ENCODE results near the gene NSMF.
"Not testable (repeated sequence)": the region's sequence is repeated elsewhere in the genome, so short reads cannot be mapped to it uniquely, and the experiment has no call there.

The NSMF gene

DNA sequence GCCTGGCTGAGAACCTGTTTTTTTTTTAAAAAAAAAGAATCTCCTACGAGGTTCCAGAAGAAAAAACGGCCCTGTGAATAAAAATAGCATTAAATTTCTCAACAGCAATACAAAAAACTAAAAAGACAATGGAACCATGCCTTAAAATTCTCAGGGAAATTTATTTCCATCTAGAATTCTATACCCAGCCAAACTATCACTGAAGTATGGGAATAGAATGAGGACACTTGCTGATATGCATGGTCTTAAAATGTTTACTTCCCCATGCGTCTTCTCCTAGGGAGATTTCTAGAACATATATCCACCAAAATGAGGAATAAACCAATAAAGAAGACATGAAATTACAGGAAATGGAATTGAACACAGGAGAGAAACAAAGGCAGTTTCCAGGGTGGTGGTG lies 16.5 kb upstream of the NSMF start:
- DNase-seq, result no peak

DNA sequence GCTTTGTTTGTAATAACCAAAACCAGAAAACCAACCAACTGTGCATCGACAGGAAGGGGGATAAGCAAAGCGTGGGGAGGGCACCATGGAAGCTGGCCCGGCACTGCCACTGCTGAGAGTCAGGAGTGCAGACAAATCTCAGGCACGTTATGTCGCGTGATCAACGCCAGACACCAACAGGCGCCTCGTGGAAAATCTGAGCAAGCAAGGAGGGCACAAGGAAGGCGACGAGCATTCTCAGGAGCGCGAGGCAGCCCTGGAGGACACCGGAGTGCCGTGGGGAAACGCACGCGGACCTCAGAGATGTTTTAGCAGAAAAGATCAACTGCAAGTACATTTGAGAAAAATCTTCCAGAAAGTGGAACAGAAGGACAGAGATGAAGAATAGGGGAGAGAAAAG lies 15.1 kb upstream of the NSMF start:
- no peak for DNase-seq

DNA sequence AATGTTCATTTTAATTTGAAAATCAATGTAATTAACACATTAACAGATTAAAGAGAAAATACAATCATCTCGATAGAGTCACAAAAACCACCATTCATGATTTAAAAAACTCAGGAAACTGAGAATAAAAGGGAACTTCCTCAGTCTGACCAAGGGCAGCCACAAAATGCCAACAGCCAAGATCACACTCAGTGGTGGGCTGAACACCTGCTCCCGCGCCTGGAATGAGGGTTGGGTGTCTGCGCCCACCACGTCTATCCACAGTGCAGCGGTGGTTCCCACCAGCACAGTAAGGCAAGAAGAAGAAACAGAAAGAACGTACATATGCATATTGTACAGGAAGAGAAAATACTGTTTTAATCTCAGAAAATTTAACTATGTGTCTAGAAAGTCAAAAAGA lies 11.7 kb upstream of the NSMF start:
- no peak for DNase-seq

DNA sequence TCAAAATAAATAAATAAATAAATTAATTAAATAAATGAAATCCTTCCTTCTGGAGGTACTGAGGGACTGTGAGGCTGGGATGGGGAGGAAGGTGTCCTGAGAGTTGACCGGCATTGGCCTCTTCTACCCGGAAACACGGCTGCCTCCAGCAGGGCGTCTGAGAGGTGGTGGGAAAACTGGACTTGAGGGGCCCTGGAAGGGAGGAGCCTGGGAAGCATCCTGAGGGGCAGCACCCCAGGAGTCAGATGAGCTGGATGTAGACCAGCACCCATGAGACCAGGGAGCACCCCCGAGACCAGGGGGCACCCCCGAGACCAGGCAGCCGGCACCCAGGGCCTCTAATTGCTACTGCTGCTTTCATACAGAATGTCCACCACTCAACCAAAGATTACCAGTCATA lies 8.8 kb upstream of the NSMF start:
- no peak for DNase-seq

DNA sequence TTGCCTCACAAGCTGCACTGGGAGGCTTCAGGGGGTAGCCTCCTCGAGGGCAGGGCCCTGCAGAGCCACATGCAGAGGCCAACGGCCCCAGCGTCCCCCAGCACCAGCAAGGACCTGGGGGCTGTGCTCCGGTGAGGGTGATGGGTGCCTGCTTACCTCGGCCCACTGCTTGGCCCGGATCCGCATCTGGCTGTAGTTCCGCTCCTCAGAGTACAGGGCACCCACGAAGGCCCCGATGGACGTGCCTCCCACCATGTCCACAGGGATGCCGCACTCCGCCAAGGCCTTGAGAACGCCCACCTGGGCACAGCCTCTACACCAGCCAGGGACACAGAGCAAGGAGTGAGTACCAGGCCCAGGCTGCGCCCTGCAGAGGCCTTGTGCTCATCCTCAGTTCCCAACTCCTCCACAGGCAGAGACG lies 8.0 kb upstream of the NSMF start:
- no peak for DNase-seq

DNA sequence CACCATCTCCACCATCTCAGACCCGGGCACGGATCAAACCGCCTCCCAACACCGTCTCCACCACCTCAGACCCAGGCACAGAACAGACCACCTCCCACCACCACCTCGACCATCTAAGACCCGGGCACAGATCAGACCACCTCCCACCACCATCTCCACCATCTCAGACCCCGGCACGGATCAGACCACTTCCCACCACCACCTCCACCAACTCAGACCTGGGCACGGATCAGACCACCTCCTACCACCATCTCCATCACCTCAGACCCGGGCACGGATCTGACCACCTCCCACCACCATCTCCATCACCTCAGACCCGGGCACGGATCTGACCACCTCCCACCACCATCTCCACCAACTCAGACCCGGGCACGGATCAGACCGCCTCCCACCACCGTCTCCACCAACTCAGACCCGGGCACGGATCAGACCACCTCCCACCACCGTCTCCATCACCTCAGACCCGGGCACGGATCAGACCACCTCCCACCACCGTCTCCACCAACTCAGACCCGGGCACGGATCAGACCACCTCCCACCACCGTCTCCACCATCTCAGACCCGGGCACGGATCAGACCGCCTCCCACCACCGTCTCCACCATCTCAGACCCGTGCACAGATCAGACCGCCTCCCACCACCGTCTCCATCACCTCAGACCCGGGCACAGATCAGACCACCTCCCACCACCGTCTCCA lies 7.4 kb upstream of the NSMF start:
- not testable (repeated sequence) for DNase-seq

DNA sequence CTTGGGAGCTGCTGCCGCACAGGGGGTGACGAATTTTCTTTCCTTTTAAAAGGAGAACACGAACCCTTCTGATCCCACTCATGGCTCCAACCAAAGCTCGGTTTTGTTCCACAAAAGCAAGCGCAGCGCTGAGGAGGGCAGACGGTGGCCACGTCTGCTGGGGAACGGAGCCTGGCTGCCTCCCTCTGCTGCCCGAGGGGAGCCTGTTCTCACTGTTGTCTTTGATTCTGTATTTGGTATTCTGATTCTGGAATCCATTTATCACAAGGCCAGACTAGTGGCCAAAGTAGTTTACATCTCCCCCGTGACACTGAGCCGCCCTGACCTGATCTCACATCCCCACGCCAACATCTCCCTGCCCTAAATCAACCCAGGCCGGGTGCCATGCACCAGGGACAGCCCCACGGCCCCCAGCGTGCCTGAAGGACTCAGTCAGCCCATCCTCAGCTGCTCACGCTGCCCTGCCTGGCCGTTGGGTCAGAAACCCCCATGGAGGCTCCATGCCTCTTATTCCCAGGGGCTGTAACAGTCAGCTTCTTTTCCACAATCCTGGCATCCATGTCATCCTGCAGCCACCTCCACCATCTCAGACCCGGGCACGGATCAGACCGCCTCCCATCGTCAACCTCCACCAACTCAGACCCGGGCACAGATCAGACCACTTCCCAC lies 6.7 kb upstream of the NSMF start:
- DNase-seq, result no peak

DNA sequence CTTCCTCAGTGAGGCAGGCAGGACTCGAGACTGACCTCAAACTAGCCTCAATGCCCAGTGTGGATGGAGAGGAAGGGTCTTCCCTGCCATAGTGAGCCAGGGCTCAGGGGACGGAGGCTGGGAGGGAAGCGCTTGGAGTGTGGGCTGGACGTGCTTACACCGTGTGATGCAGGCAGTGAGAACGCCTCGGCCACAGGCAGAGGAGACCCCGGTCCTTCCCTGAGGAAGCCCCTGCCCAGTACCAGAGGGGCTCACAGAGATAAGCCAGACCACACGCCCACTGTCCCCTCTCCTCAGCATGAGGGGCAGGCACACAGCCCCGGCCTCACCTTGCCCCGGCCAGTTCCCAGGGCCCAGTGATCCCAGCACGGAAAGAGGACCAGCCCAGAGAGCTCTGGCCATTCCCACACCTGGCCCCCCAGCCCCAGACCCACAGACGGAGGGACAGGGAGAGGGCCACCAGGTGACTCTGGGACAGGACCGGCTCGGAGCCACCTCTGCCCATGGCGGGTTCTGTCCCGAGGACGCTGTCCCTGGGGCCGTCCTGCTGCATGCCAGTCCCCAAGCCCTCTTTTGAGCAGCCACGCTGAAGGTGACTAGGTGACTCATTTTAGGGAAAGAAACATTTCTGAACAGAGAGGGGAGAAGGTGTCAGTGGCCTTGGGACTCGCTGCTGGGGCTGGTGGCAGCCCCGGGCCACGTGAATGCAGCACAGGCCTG lies 6.0 kb upstream of the NSMF start:
- no peak for DNase-seq

DNA sequence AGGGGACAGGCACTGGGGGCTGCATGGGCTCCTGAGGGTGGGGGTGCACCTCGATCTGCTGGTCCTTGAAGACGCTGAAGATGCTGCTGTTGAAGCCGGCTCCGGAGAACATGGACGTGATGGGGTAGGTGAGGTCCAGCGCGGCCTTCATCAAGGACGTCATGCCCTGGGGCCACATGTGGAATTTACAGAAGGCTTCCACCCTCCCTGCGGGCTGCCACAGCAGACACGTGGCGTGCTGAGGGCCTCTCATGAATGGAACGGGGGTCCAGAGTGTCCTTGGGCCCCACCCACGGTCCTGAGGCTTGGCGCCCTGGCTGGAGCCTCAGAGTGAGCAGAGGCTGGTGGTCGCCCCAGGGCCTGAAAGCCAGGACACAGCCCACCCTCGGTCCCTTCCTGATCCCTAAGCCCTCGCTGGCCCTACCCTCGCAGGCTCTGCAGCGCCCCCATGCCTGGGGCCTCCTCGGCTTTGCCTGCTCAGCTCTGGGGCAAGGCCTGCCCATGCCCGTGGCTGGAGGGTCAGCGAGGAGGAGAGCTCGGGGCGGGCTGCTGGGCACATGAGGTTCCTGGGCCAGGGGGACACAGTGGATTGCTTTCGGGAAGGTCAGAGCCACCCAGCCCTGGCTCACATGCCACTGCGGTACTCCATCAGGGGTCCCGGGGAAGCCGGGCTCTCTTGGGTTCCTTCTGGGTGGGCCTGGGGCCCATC lies 5.3 kb upstream of the NSMF start:
- DNase-seq, result no peak

DNA sequence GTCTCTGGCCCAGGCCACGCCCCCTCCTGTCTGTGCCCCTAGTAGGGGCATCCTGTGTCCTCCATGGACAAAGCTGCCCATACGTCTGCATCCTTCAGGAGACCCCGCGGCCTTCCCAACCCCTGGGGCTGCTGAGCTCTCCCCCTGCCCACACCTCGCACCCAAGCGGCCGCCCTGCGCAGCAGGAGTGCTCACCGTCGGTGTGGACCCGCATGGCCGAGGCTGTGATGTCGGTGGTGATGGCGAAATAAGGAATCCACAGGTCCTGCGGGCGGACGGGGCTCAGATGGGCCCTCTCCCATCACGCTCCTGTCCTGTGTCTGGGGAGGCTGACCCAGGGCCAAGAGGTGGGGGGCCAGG lies 4.8 kb upstream of the NSMF start:
- DNase-seq, result no peak

DNA sequence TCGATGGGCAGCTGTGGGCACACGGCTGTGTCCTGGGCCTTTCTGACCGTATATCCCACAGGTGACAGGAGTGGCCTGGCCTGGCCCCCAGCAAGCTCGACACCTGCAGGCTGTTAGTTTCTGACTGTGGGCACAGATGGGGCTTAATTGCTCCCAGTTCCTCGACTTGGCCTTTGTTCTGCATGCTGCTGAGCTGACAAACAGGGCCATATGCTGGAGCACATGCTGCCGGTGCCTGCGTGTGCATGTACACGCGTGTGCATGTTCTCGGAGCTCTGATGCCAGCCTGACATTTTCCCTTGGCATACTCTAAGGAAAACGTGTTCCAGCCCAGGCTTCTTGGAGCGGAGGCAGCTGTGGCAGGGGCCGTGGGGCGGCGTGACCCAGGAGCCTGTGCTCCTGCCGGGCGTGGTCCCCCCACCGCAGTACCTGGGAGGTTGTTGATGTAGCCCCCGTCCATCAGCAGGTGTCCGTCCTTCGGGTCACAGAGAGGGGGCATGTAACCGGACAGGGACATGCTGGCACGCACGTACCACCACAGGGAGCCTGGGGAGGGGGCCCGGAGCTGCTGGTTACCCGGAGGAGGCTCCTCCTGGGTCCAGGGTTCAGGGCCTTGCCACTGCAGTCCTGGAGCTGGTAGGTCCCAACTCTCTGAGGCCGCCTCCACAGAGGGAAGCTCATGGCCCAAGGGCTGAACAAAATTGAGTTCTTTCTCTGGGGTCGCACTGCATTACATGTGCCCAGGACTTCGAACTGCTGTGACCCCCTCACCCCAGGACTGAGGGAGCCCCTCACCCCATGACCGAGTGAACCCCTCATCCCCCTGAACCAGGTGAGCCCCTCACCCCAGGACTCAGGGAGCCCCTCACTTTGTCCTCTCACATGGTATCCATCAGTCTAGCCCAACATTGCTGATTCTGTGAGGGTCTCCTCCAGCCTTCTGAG lies 4.1 kb upstream of the NSMF start:
- DNase-seq, result no peak

DNA sequence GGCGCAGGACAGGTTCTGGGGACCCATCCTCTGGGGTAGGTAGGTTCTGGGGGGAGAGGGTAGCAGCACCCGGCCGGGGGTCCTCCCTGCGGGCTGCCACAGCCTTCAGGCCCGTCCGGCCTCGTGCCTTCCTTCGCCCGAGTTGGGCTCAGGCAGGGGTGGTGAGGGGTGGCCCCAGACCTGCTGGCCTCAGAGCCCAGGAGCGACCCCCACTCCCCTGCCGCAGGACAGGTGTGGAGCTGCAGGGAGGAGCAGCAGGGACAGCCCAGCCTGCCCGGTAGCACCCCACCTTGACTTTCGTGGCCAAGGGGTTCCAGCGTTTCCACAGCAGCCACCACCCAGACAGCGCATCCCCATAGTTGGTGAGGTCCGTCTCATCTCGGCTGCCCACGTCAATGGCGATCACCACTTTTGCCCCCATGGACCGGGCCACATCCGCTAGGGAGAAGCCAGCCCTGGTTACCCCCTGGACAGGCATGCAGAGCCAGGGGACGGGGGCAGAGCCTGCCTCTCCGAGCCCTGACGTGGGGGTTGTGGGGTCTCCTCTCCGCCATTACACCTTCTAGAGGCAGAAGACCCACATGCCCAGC lies 3.4 kb upstream of the NSMF start:
- DNase-seq, result no peak

DNA sequence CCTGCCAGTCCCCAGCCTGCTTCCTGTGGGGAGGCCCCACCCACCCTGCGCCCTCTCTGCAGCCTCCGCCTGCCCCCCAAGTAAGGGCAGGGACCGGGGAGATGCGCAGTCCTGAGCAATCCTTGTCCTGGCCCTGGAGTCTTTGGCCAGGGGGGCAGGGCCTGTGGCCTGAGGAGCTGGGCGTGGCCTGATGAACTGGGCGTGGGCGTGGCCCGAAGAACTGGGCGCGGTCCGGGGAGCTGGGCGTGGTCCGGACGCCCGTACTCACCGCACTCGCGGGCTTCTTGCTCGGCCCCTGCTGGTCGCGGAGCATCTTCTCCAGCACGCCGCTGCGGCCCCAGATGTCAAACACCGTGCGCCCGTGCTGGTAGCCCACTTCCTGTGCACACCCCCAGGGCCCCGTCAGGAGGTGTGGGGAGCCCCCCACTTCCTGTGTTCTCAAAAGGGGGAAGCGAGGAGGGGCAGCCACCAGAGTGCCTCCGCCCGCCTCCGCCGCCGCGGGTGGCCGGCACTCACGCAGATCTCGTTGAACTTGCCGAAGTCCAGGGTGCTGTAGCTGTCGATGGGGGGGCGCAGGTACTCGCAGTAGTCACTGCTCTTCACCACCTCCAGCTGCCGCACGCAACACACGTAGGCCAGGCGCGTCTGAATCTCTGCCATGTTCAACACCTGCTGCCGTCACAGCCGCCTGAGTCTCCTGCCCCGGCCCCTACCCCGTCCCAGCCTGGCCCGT lies 2.7 kb upstream of the NSMF start:
- peak; percentile 52 to 82 (median 60) for DNase-seq

DNA sequence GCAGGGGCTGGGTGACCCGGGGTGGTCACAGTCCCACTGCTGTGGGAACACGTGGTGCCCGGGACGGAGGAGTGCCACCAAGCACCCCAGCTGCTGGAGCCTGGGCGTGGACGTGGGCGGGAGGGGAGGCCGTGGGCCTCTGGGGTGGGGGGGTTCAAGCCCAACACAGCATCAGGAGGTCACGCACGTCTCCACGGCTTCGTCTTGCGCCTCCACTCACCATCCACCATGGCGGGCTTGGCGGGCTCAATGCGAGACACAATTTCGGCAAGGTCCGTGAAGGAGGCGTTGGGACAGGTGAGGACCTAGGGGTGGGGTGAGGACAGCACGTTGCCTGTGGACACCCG lies 2.2 kb upstream of the NSMF start:
- DNase-seq, result peak in 1 of 5 donors; percentile 13

DNA sequence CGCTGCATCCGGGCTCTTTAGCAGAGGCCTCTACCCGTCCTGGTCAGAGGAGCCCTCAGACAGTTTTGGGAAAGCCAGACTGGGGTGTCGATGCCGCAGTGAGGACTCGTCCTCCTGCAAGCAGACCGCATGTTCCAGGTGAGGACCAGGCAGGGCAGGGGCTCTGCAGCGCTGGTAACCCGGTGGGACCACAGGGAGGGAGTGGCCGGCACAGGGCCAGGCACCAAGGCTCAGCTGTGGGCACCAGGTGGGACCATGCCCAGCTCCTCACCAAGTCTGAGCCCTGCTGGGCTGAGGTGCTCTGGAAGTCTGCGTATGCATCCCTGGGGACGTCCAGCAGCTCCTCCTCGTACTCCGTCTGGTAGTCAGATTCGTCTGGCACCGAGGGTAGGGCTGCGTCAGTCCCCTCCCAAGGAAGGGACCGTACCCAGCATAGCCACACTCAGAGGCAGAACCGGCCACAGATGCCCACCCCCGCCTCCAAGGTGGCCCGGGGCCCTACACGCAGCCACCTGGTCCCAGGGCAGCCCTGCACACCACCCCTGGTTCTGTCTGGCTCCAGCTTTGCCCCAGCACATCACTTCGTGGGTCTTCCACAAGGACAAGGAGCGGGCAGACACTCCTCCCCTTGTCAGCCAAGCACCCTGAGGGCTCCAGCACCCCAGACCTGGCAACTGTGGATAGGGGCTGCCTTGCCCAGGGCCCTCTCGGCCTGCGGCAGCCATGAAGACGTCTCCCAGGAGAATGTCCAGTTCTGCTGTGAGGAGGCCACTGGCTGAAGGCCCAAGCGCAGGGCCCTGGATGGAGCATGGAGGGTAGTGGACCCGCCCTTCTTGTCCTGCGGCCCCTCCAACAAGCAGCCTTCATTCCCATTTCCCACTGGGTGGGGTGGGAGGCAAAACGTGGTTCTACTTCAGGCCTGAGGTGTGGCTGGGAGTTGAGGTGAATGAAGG lies 1.5 kb upstream of the NSMF start:
- DNase-seq, result no peak

DNA sequence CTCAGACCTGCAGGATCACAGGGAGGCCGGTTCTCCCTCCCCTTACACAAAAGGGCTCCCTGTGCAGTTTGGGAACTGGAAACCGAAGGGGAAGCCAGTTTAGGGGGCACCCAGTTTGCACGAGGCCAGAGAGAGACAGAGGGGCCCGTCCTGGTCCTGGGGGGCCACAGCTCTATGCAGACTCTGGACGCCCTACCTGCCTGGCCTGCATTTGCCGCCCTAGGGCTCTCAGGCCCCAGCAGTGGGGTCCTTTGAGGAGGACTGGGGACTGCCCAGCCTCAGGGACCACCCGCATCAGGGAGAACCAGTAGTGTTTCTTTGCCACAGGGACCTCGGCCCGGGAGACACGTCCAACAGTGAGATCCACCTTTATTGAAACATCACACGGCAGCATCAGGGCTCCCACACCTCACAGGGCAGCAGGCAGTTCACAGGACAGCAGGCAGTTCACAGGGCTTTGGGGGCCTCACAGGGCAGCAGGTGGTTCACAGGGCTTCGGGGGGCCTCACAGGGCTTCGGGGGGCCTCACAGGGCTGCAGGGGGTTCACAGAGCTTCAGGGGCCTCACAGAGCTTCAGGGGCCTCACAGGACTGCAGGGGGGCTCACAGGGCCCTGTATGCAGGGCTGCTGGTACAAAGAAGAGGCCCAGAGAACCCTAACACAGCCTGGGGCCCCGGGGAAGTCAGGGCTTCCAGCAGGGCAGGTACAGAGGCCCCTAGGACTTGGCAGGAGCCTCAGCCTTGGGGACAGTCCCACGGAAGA lies 648 bp upstream of the NSMF start:
- no peak for DNase-seq

DNA sequence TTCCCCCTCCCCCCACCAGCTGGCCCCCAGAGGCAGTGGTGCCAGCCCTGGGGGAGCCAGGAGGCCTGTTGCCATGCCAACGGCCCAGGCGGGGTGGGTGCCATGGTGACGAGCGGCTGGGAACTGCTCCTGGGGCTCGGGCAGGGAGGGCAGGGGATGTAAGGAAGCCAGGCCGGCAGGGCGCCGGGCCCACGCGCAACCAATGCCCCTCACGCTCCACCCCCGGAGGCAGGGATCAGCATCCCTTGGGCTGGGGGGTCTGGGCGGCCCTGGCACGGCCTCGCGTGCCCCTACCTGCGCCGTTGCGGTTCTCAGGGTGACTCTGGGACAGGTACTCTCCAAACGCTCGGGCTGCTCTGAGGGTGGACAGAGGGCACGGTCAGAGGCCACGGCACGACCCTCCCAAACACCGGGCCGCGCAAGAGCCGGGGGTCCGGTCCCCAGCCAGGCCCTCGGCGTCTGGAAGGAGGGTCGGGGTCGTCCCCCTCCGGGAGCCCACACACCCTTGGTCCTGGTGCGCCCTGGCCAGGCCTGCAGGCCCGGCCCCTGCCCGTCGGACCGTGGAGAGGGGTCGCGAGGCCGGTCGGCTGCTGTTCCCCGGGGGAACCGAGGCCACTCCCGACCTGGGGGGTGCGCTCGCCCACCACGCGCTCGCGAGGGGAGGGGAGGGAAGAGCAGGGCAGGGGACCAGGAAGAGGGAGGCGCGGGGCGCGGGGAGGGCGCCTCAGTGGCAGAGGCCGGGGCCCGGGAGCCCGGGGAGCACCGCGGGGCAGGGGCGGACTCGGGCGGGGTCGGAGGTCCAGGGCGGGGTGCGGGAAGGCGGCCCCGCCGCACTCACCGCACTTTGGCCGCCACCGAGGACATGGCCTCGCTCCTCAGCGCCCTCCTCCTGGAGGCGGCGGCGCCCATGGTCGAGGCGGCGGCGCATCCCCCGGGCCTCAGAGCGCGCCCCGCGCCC lies 661 bp downstream of the NSMF start:
- DNase-seq, result peak in 1 of 5 donors; percentile 21
